PC-9 (cell line): ENCODE results near the gene UTY. TPM values are rescaled to one million over a fixed set of nuclear protein-coding genes. Genes with fewer than 3 reads are reported as not detected.

Source experiments
- BruUV-seq: library from RNA; stranded (reverse); fragments of 400-500 nt; replicated peaks from 2 replicates; lab custom pipeline; 2021; lab: Mats Ljungman, UMichigan
- CTCF ChIA-PET: fragments of 300-600 bp; sonication (Branson Sonifier 250); formaldehyde crosslinking; loops from one replicate; lab custom pipeline; 2022; ENCODE audit warnings: antibody characterized with exemption; lab: Charles Lee
- POLR2A ChIA-PET: fragments of 300-600 bp; sonication (Branson Sonifier 250); formaldehyde crosslinking; loops from one replicate; lab custom pipeline; 2022; ENCODE audit warnings: antibody characterized with exemption; ENCODE audit not compliant: unreplicated experiment; lab: Charles Lee
- DNase-seq, 2 experiments: peaks; one replicate each; pipeline versions ENCODE4 v3.0.0 to v3.0.0-alpha.2; 2015 to 2022; ENCODE audit warnings: mixed read lengths in 1 of 2
- H2AFZ ChIP-seq: fragments of 200-600 bp; sonication (generic); 2 replicates; pipeline ENCODE4 v1.8.1; 2017; ENCODE audit warnings: antibody characterized with exemption
- H3F3A ChIP-seq: fragments of 200-600 bp; sonication (generic); 2 replicates; pipeline ENCODE4 v1.8.1; 2017; ENCODE audit warnings: antibody characterized with exemption, mild to moderate bottlenecking, low read depth; ENCODE audit not compliant: insufficient read depth
- H3K27ac ChIP-seq: fragments of 200-600 bp; sonication (generic); 2 replicates; pipeline ENCODE4 v1.6.1; 2016; ENCODE audit warnings: mixed run types
- H3K27me3 ChIP-seq: fragments of 200-600 bp; sonication (generic); 2 replicates; pipeline ENCODE4 v1.6.1; 2016; ENCODE audit warnings: low read depth, mixed run types; ENCODE audit not compliant: insufficient read depth
- H3K36me3 ChIP-seq: fragments of 200-600 bp; sonication (generic); 2 replicates; pipeline ENCODE4 v1.6.1; 2016; ENCODE audit warnings: low read depth, mixed run types
- H3K4me1 ChIP-seq: fragments of 200-600 bp; sonication (generic); replicated peaks from 2 replicates; pipeline ENCODE4 v1.6.1; 2016; ENCODE audit warnings: mixed run types; ENCODE audit not compliant: insufficient read depth
- H3K4me2 ChIP-seq: fragments of 200-600 bp; sonication (generic); 2 replicates; pipeline ENCODE4 v1.6.1; 2017; ENCODE audit warnings: mixed run types
- H3K4me3 ChIP-seq: fragments of 200-600 bp; sonication (generic); 2 replicates; pipeline ENCODE4 v1.6.1; 2016; ENCODE audit warnings: mixed run types
- H3K79me2 ChIP-seq: fragments of 200-600 bp; sonication (generic); 2 replicates; pipeline ENCODE4 v1.6.1; 2017; ENCODE audit warnings: low read depth, mixed run types
- H3K9me2 ChIP-seq: fragments of 200-600 bp; sonication (generic); 2 replicates; pipeline ENCODE4 v1.8.1; 2017; ENCODE audit warnings: mild to moderate bottlenecking; ENCODE audit not compliant: insufficient read depth
- H3K9me3 ChIP-seq: fragments of 200-600 bp; sonication (generic); 2 replicates; pipeline ENCODE4 v1.8.1; 2016; ENCODE audit warnings: low read depth; ENCODE audit not compliant: insufficient read depth
- H4K20me1 ChIP-seq: fragments of 200-600 bp; sonication (generic); 2 replicates; pipeline ENCODE4 v1.8.1; 2017; ENCODE audit not compliant: insufficient read depth
- CTCF ChIP-seq: fragments of 200-600 bp; sonication (generic); conservative IDR thresholded peaks from 2 replicates; pipeline ENCODE4 v1.6.1; 2017; ENCODE audit warnings: mixed run types, antibody characterized with exemption, mild to moderate bottlenecking, moderate library complexity
- EZH2 ChIP-seq: fragments of 200-600 bp; sonication (generic); IDR thresholded peaks from 2 replicates; pipeline ENCODE4 v1.8.0; 2017; ENCODE audit warnings: antibody characterized with exemption, low read depth
- intact Hi-C: fragments of 100-400 bp; cut with micrococcal nuclease; formaldehyde crosslinking; loops from one replicate; pipeline ENCODE4 v1.10.0; 2022; ENCODE audit not compliant: unreplicated experiment
- total RNA-seq: library from RNA; stranded (reverse); gene quantifications from 2 replicates; pipeline ENCODE4 v1.2.3, GENCODE V29; 2021

The UTY gene
- total RNA-seq, 1 experiment from 2014 or later, result not detected

- Histone ChIP-seq H3K27me3 (no peaks in the 10 kb centered on the region), H3K4me1 (no peaks in the 10 kb centered on the region), H4K20me1 (no peaks in the 10 kb centered on the region), H3F3A (no peaks in the 10 kb centered on the region), H3K4me3 (no peak overlapping the region), H3K9me2 (no peaks in the 10 kb centered on the region), H3K4me2 (no peak overlapping the region), H3K9me3 (no peaks in the 10 kb centered on the region), H3K79me2 (no peaks in the 10 kb centered on the region), H2AFZ (no peak overlapping the region), H3K36me3 (no peaks in the 10 kb centered on the region), H3K27ac (no peak overlapping the region)
- TF ChIP-seq CTCF, result no peak
- TF ChIP-seq EZH2, result no peak
- intact Hi-C loops, result no loop called here
- BruUV-seq, result no TSS peak
- ChIA-PET CTCF (no interaction called here), POLR2A (no interaction called here)
- no peak for DNase-seq
These were observed 146.0 kb downstream of the UTY start for GRCh38 chrY:13333791-13334190.

DNA sequence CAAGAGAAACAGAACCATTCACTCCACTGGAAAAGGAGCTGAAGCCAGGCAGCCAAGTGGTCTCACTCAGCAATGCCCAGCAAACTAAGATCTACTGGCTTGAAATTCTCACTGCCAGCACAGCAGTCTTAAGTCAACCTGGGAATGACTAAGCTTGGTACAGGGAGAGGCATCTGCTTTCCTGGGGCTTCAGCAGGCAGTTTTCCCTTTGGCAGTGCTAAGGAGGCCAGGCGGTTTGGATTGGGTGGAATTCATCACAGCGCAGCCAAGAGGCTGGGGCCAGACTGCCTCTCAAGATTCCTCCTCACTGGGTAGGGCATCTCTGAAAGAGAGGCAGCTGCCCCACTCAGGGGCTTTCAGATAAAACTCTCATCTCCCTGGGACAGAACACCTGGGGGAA is 149.2 kb downstream of the UTY start:
- intact Hi-C loops, result no loop called here
- BruUV-seq, result no TSS peak
- H3K27ac ChIP-seq, result no peak overlapping the region

GRCh38 chrY:13312966-13313365 is 166.9 kb downstream of the UTY start:
- intact Hi-C loops, result no loop called here
- Histone ChIP-seq H2AFZ (no peak overlapping the region), H3K79me2 (no peaks in the 10 kb centered on the region), H3K27me3 (no peaks in the 10 kb centered on the region), H3K36me3 (no peaks in the 10 kb centered on the region), H3K27ac (no peak overlapping the region), H3K4me3 (no peak overlapping the region), H3F3A (no peaks in the 10 kb centered on the region), H3K9me2 (no peaks in the 10 kb centered on the region), H3K9me3 (no peaks in the 10 kb centered on the region), H3K4me1 (no peaks in the 10 kb centered on the region), H3K4me2 (no peak overlapping the region), H4K20me1 (no peaks in the 10 kb centered on the region)
- ChIA-PET CTCF (no interaction called here), POLR2A (no interaction called here)
- BruUV-seq, result no TSS peak
- no peak for DNase-seq
- no peak for TF ChIP-seq EZH2
- TF ChIP-seq CTCF, result no peak

More for the DNA sequence above, 149.2 kb downstream of the UTY start:
- no peaks in the 10 kb centered on the region for H4K20me1 ChIP-seq
- H3K79me2 ChIP-seq, result no peaks in the 10 kb centered on the region
- H3K27me3 ChIP-seq, result no peaks in the 10 kb centered on the region
- H2AFZ ChIP-seq, result no peak overlapping the region
- ChIA-PET POLR2A (no interaction called here), CTCF (no interaction called here)
- no peaks in the 10 kb centered on the region for H3K9me2 ChIP-seq
- no peaks in the 10 kb centered on the region for H3K4me1 ChIP-seq
- H3K36me3 ChIP-seq, result no peaks in the 10 kb centered on the region
- TF ChIP-seq EZH2 (no peak), CTCF (no peak)
- DNase-seq, result no peak
- H3F3A ChIP-seq, result no peaks in the 10 kb centered on the region
- no peaks in the 10 kb centered on the region for H3K9me3 ChIP-seq
- H3K4me3 ChIP-seq, result no peak overlapping the region
- no peak overlapping the region for H3K4me2 ChIP-seq
